A673 (cell line): ENCODE data around the gene LITAFD. TPM values are rescaled to one million over a fixed set of nuclear protein-coding genes. Genes with fewer than 3 reads are reported as not detected.

Experiments
- BruUV-seq: library from RNA; stranded (reverse); fragments of 400-500 nt; replicated peaks from 2 replicates; lab custom pipeline; 2021; lab: Mats Ljungman, UMichigan
- CTCF ChIA-PET: fragments of 300-600 bp; sonication (Branson Sonifier 250); formaldehyde crosslinking; loops from one replicate; lab custom pipeline; 2022; ENCODE audit warnings: antibody characterized with exemption; lab: Charles Lee
- POLR2A ChIA-PET: fragments of 300-600 bp; sonication (Branson Sonifier 250); formaldehyde crosslinking; loops from one replicate; lab custom pipeline; 2022; ENCODE audit warnings: antibody characterized with exemption; ENCODE audit not compliant: low non-redundant PET; lab: Charles Lee
- DNase-seq: peaks from one replicate; pipeline ENCODE4 v3.0.0-alpha.2; 2015; ENCODE audit warnings: low spot score
- H3K27ac ChIP-seq: fragments of 200-600 bp; sonication (generic); 2 replicates; pipeline ENCODE4 v1.5.1; 2016; ENCODE audit warnings: mixed run types, low read depth, mild to moderate bottlenecking, mixed read lengths, antibody characterized with exemption, low read length; ENCODE audit not compliant: poor library complexity, severe bottlenecking
- H3K27me3 ChIP-seq: fragments of 200-600 bp; sonication (generic); replicated peaks from 2 replicates; pipeline ENCODE4 v1.6.1; 2017; ENCODE audit warnings: mixed run types, low read depth, mild to moderate bottlenecking, mixed read lengths, antibody characterized with exemption, low read length; ENCODE audit not compliant: insufficient read depth, poor library complexity
- H3K36me3 ChIP-seq: fragments of 200-600 bp; sonication (generic); 2 replicates; pipeline ENCODE4 v1.6.1; 2016; ENCODE audit warnings: mixed run types, mild to moderate bottlenecking, mixed read lengths, antibody characterized with exemption, low read length; ENCODE audit not compliant: insufficient read depth, poor library complexity, severe bottlenecking
- H3K4me1 ChIP-seq: fragments of 200-600 bp; sonication (generic); 2 replicates; pipeline ENCODE4 v1.6.1; 2017; ENCODE audit warnings: mixed run types, mild to moderate bottlenecking, mixed read lengths, antibody characterized with exemption, low read length; ENCODE audit not compliant: insufficient read depth, poor library complexity, severe bottlenecking
- H3K4me3 ChIP-seq: fragments of 200-600 bp; sonication (generic); 2 replicates; pipeline ENCODE4 v1.5.1; 2016; ENCODE audit warnings: low read depth, mixed run types, mild to moderate bottlenecking, mixed read lengths, low read length; ENCODE audit not compliant: poor library complexity, severe bottlenecking
- H3K9me3 ChIP-seq: fragments of 200-600 bp; sonication (generic); 2 replicates; pipeline ENCODE4 v1.6.1; 2016; ENCODE audit warnings: mixed run types, low read depth, mild to moderate bottlenecking, mixed read lengths, antibody characterized with exemption, low read length; ENCODE audit not compliant: poor library complexity, severe bottlenecking
- CTCF ChIP-seq: fragments of 300-800, 200-600 bp; sonication (generic); conservative IDR thresholded peaks from 2 replicates; pipeline ENCODE4 v1.5.1; 2017; ENCODE audit warnings: low read depth, mild to moderate bottlenecking, antibody characterized with exemption, low read length, moderate library complexity, mixed read lengths
- EZH2 ChIP-seq: fragments of 200-600 bp; sonication (generic); IDR thresholded peaks from 2 replicates; pipeline ENCODE4 v1.6.1; 2017; ENCODE audit warnings: borderline replicate concordance, low read depth, mild to moderate bottlenecking, mixed read lengths, antibody characterized with exemption, low read length; ENCODE audit not compliant: poor library complexity, severe bottlenecking
- intact Hi-C: fragments of 100-400 bp; cut with micrococcal nuclease; formaldehyde crosslinking; loops from one replicate; pipeline ENCODE4 v1.10.0; 2022; ENCODE audit not compliant: unreplicated experiment
- total RNA-seq: library from RNA; stranded (reverse); gene quantifications from 2 replicates; pipeline ENCODE4 v1.2.3, GENCODE V29; 2021

Gene LITAFD
- total RNA-seq, 1 experiment from 2014 or later: not detected

DNA sequence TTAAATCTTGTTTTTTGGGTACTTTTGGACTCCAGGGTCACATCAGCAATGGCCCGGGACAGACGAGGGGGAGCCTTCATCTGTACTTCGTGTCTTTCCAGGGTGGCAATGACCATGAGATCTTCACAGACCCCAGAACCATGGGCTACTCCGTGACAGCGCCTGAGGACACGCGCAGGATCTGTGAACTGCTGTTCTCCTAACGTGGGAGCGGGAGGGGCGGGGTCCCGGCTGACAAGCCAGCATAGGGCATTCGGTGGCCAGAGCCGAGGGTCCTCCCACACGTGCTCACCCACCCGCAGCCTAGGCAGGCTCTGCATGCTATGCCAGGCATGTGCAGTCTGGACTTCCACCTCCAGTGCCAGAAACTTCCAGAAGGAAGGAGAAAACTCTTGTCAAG, 34.5 kb upstream of the LITAFD start:
- no peak for DNase-seq
- POLR2A ChIA-PET: no interaction called here
- CTCF ChIA-PET: no interaction called here

DNA sequence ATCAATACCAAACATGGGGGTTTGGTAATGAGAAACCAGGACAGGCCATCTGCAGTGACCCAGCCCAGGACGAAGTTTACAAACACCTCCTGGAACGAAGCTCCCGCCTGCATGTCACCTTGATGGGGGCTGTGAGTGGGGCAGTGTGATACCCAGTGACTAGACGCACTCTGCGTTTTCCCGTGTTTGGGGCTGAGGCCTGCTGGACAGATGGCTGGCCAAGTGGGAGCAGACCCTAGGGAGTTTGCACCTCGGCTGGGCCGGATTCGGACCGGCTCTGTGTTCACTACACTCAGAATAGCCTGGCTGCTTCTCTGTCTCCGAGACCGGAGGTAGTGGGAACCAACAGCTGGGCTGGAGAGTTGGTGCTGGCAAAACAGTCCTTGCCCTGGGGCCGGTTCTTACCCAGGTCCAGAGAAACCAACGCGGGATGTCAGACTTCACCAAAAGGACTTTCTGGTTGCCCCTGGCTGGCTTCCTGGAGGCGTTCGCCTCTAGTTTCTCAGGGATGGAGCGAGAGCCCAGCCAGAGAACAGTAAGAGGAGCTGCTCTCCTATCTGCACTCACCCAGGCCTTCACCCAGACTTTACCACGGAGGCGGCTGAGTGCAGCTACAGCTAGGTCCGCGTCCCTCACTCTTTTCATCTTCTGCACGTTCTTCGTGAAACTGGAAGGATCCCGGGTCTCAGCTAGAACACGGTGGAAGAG, 33.8 kb upstream of the LITAFD start:
- CTCF ChIA-PET: no interaction called here
- no peak for TF ChIP-seq CTCF
- TF ChIP-seq EZH2: no peak
- H3K27me3 ChIP-seq: no peaks in the 10 kb centered on the region
- H3K9me3 ChIP-seq: no peaks in the 10 kb centered on the region
- H3K4me3 ChIP-seq: no peak overlapping the region
- DNase-seq: no peak
- peaks cover 10% of the 10 kb centered on the region for H3K4me1 ChIP-seq
- no TSS peak for BruUV-seq
- H3K27ac ChIP-seq: peak overlapping the region; percentile 64
- POLR2A ChIA-PET: interaction anchor here (0.5 kb wide), 1 partner anchor 28 kb away, joined by 3 read pairs; no protein-coding TSS in a partner anchor
- intact Hi-C loops: no loop called here
- H3K36me3 ChIP-seq: peaks cover 55% of the 10 kb centered on the region

More for the DNA sequence above, 34.5 kb upstream of the LITAFD start:
- peaks cover 10% of the 10 kb centered on the region for H3K4me1 ChIP-seq
- H3K27ac ChIP-seq: no peak overlapping the region
- no peaks in the 10 kb centered on the region for H3K27me3 ChIP-seq
- no peaks in the 10 kb centered on the region for H3K9me3 ChIP-seq
- BruUV-seq: no TSS peak
- H3K36me3 ChIP-seq: peaks cover 48% of the 10 kb centered on the region
- TF ChIP-seq CTCF (no peak), EZH2 (no peak)
- no peak overlapping the region for H3K4me3 ChIP-seq
- intact Hi-C loops: no loop called here

DNA sequence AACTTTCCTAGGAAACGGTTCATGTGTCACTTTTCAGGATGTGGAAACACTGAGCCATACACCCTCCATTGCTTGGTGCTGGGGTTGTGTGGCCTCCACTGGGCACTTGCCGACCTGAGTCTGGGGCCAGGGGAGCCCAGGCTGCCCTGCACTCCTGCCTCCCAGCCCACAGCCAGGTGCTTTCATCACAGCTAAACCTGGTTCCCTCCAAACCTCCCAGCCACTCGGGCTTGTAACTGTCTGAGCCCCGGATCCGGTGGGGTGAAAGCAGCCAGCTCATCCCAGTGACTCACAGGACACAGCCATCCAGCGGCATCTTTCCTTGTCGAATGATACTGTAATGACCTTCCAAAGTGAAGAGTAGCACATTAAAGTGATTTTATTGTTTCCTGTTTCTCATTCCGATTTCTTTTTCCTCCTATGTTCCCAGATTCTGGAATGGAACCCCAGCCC, 33.2 kb upstream of the LITAFD start:
- Histone ChIP-seq H3K27me3 (no peaks in the 10 kb centered on the region), H3K4me3 (no peak overlapping the region), H3K27ac (peak overlapping the region; percentile 64), H3K4me1 (peaks cover 10% of the 10 kb centered on the region), H3K36me3 (peaks cover 61% of the 10 kb centered on the region), H3K9me3 (no peaks in the 10 kb centered on the region)
- BruUV-seq: no TSS peak
- TF ChIP-seq EZH2 (no peak), CTCF (no peak)
- CTCF ChIA-PET: no interaction called here
- DNase-seq: peak; percentile 56
- POLR2A ChIA-PET: interaction anchor here (0.6 kb wide), 1 partner anchor 242 kb away, joined by 3 read pairs; no protein-coding TSS in a partner anchor
- intact Hi-C loops: no loop called here
